Measurements from ENCODE around the gene FSTL5. TPM values are rescaled to one million over a fixed set of nuclear protein-coding genes. Genes with fewer than 3 reads are reported as not detected.

FSTL5 gene
- total RNA-seq, 2 experiments from 2014 or later, result not detected

GRCh38 chr4:161650812-161651211 is 513.0 kb downstream of the FSTL5 start:
- POLR2A ChIA-PET, result interaction anchor here (0.9 kb wide), 1 partner anchor 10 kb away, joined by 3 read pairs; no protein-coding TSS in a partner anchor
- H3K9me3 ChIP-seq (ENCODE audit: low read length), result no peaks in the 10 kb centered on the region
- CTCF ChIA-PET (ENCODE audit: unreplicated experiment), result no interaction called here
- no peaks in the 10 kb centered on the region for H4K20me1 ChIP-seq (ENCODE audit: insufficient read depth, low read length)
- H2AFZ ChIP-seq (ENCODE audit: low read length), result no peak overlapping the region
- no peak overlapping the region for H3K4me2 ChIP-seq (ENCODE audit: low read length)
- no peaks in the 10 kb centered on the region for H3K9me2 ChIP-seq (ENCODE audit: insufficient read depth, low read length)
- intact Hi-C loops (cut with micrococcal nuclease; ENCODE audit: unreplicated experiment), result no loop called here
- H3K4me3 ChIP-seq (ENCODE audit: low read depth, low read length, poor library complexity, severe bottlenecking), result no peak overlapping the region
- TF ChIP-seq EZH2phosphoT487 (IDR thresholded peaks at IDR 0.05; ENCODE audit: borderline replicate concordance, low read depth, low read length), result no peak
- no peak for TF ChIP-seq CTCF (conservative IDR thresholded peaks at IDR 0.05; ENCODE audit: low read length)
- no peaks in the 10 kb centered on the region for H3K4me1 ChIP-seq (ENCODE audit: insufficient read depth, low read length, poor library complexity, severe bottlenecking)
- no TSS peak for BruUV-seq (replicated peaks)
- DNase-seq (ENCODE audit: low spot score), result no peak
- H3K79me2 ChIP-seq (ENCODE audit: insufficient read depth, low read depth, low read length), result no peaks in the 10 kb centered on the region
- no peak overlapping the region for H3K27ac ChIP-seq (ENCODE audit: low read depth, low read length, poor library complexity, severe bottlenecking)
- no peaks in the 10 kb centered on the region for H3K36me3 ChIP-seq (ENCODE audit: insufficient read depth, low read length)

DNA sequence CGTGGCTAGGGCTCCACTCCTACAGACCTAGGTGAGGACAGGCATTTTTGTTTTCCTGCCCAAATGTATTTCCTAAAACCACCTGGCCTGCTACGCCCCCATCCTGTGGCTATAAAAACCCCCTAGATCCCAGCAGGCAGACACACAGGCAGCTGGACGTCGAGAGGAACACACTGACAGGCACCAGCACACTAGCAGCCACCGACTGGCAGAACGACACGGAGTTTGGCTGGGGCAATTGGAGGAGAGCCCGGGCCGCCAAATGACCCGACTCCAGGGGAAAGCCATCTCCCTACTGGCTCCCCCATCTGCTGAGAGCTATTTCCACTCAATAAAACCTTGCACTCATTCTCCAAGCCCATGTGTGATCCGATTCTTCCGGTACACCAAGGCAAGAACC is 516.0 kb downstream of the FSTL5 start:
- Histone ChIP-seq H3K36me3 (ENCODE audit: insufficient read depth, low read length) (no peaks in the 10 kb centered on the region), H3K4me1 (ENCODE audit: insufficient read depth, low read length, poor library complexity, severe bottlenecking) (no peaks in the 10 kb centered on the region), H3K9me2 (ENCODE audit: insufficient read depth, low read length) (no peaks in the 10 kb centered on the region), H3K4me3 (ENCODE audit: low read depth, low read length, poor library complexity, severe bottlenecking) (no peak overlapping the region), H3K9me3 (ENCODE audit: low read length) (no peaks in the 10 kb centered on the region), H3K27ac (ENCODE audit: low read depth, low read length, poor library complexity, severe bottlenecking) (no peak overlapping the region), H2AFZ (ENCODE audit: low read length) (no peak overlapping the region), H4K20me1 (ENCODE audit: insufficient read depth, low read length) (no peaks in the 10 kb centered on the region), H3K4me2 (ENCODE audit: low read length) (no peak overlapping the region), H3K79me2 (ENCODE audit: insufficient read depth, low read depth, low read length) (no peaks in the 10 kb centered on the region)
- no peak for DNase-seq (ENCODE audit: low spot score)
- TF ChIP-seq CTCF (conservative IDR thresholded peaks at IDR 0.05; ENCODE audit: low read length) (no peak), EZH2phosphoT487 (IDR thresholded peaks at IDR 0.05; ENCODE audit: borderline replicate concordance, low read depth, low read length) (no peak)
- no TSS peak for BruUV-seq (replicated peaks)
- CTCF ChIA-PET (ENCODE audit: unreplicated experiment), result no interaction called here
- POLR2A ChIA-PET, result no interaction called here
- intact Hi-C loops (cut with micrococcal nuclease; ENCODE audit: unreplicated experiment), result no loop called here

DNA sequence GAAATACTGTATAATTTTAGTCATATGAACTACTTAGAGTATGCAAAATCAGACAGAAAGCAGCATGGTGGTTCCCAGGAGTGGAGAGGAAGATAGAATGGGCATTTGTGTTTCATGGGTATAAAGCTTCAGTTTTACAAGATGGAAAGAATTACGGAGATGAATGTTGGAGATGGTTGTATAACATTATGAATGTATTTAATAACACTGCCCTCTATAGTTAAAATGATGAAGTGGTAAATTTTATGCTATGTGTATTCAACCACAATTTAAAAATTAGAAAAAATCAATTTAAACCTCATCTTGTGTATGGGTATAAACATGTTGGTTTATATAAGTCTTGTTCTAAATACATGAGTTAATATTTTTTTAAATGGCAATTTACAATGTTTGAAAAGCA is 521.1 kb downstream of the FSTL5 start:
- H3K4me1 ChIP-seq (ENCODE audit: insufficient read depth, low read length, poor library complexity, severe bottlenecking), result no peaks in the 10 kb centered on the region
- no peak for TF ChIP-seq EZH2phosphoT487 (IDR thresholded peaks at IDR 0.05; ENCODE audit: borderline replicate concordance, low read depth, low read length)
- peak; percentile 62; the same call in 1 of the 2 replicates for TF ChIP-seq CTCF (conservative IDR thresholded peaks at IDR 0.05; ENCODE audit: low read length)
- no peaks in the 10 kb centered on the region for H4K20me1 ChIP-seq (ENCODE audit: insufficient read depth, low read length)
- H3K9me3 ChIP-seq (ENCODE audit: low read length), result no peaks in the 10 kb centered on the region
- no peak overlapping the region for H2AFZ ChIP-seq (ENCODE audit: low read length)
- H3K27ac ChIP-seq (ENCODE audit: low read depth, low read length, poor library complexity, severe bottlenecking), result no peak overlapping the region
- intact Hi-C loops (cut with micrococcal nuclease; ENCODE audit: unreplicated experiment), result no loop called here
- ChIA-PET CTCF (ENCODE audit: unreplicated experiment) (no interaction called here), POLR2A (no interaction called here)
- H3K9me2 ChIP-seq (ENCODE audit: insufficient read depth, low read length), result no peaks in the 10 kb centered on the region
- no peak for DNase-seq (ENCODE audit: low spot score)
- no peaks in the 10 kb centered on the region for H3K79me2 ChIP-seq (ENCODE audit: insufficient read depth, low read depth, low read length)
- BruUV-seq (replicated peaks), result no TSS peak
- no peak overlapping the region for H3K4me2 ChIP-seq (ENCODE audit: low read length)
- no peak overlapping the region for H3K4me3 ChIP-seq (ENCODE audit: low read depth, low read length, poor library complexity, severe bottlenecking)
- no peaks in the 10 kb centered on the region for H3K36me3 ChIP-seq (ENCODE audit: insufficient read depth, low read length)

Data from OCI-LY7 (cell line).